HCT116 (cell line): Measurements from ENCODE around the gene CELSR3. TPM values are rescaled to one million over a fixed set of nuclear protein-coding genes. Genes with fewer than 3 reads are reported as not detected.

Source experiments
- ATAC-seq: fragments of 200-7000 bp; cut with Tn5 transposase; 2 replicates; pipeline ENCODE4 v1.9.1; 2020; ENCODE audit warnings: mild to moderate bottlenecking, moderate library complexity
- BruUV-seq: library from RNA; stranded (reverse); fragments of 400-500 nt; replicated peaks from 2 replicates; lab custom pipeline; 2021; lab: Mats Ljungman, UMichigan
- CTCF ChIA-PET: fragments of 300-600 bp; sonication (Branson Sonifier 250); formaldehyde crosslinking; loops from one replicate; lab custom pipeline; 2021; ENCODE audit warnings: antibody characterized with exemption; lab: Charles Lee
- POLR2A ChIA-PET: fragments of 300-600, 350-600 bp; sonication (Branson Sonifier 250); formaldehyde crosslinking; loops from one replicate; lab custom pipeline; 2021; ENCODE audit warnings: antibody characterized with exemption; lab: Charles Lee
- RAD21 ChIA-PET, 2 experiments: fragments of 300-600 bp; sonication (Branson Sonifier 250); formaldehyde crosslinking; loops; one replicate each; lab custom pipeline; 2023; ENCODE audit warnings: low total read pairs in 2 of 2; ENCODE audit not compliant: uncharacterized antibody in 2 of 2, unreplicated experiment in 2 of 2, low non-redundant PET in 1 of 2; lab: Charles Lee
- DNase-seq: peaks from one replicate; pipeline ENCODE4 v3.0.0-alpha.2; 2010; ENCODE audit warnings: low read depth, low spot score
- H2AFZ ChIP-seq: fragments of 200-600 bp; shearing (Covaris generic), sonication (generic); 2 replicates; pipeline ENCODE4 v1.6.1; 2017; ENCODE audit warnings: low read depth, mixed run types, mixed read lengths, antibody characterized with exemption, low read length; ENCODE audit not compliant: poor library complexity, severe bottlenecking
- H3K27ac ChIP-seq: 2 replicates; pipeline ENCODE4 v1.5.1; 2012; ENCODE audit warnings: low read depth, low read length
- H3K27me3 ChIP-seq: fragments of 200-600 bp; sonication (generic); 2 replicates; pipeline ENCODE4 v1.6.1; 2016; ENCODE audit warnings: mixed run types, low read length, mixed read lengths; ENCODE audit not compliant: insufficient read depth
- H3K36me3 ChIP-seq, 2 experiments: fragments of 200-500 bp in 1 of 2; fragments of 200-600 bp in 1 of 2; sonication (Bioruptor generic) in 1 of 2; sonication (generic) in 1 of 2; 2 replicates each; pipeline versions ENCODE4 v1.5.1 to v1.6.1; 2014 to 2016; ENCODE audit warnings: low read length in 2 of 2, inconsistent platforms in 1 of 2, mixed read lengths in 1 of 2, mixed run types in 1 of 2; ENCODE audit not compliant: insufficient read depth in 2 of 2, control insufficient read depth in 1 of 2
- H3K4me1 ChIP-seq, 2 experiments: fragments of 200-600 bp in 1 of 2; sonication (generic) in 1 of 2; 2 replicates each; pipeline versions ENCODE4 v1.5.1 to v1.6.1; 2012 to 2017; ENCODE audit warnings: low read length in 2 of 2, inconsistent platforms in 1 of 2, mild to moderate bottlenecking in 1 of 2, mixed read lengths in 1 of 2, mixed run types in 1 of 2, moderate library complexity in 1 of 2; ENCODE audit not compliant: insufficient read depth in 2 of 2, control insufficient read depth in 1 of 2
- H3K4me2 ChIP-seq: fragments of 200-600 bp; sonication (generic); 2 replicates; pipeline ENCODE4 v1.6.1; 2017; ENCODE audit warnings: mixed run types, low read length, mixed read lengths
- H3K4me3 ChIP-seq, 2 experiments: fragments of 200-600 bp in 1 of 2; sonication (generic) in 1 of 2; replicated peaks in 1 of 2; 2 replicates each; pipeline ENCODE4 v1.5.1; 2011 to 2016; ENCODE audit warnings: low read length in 2 of 2, control low read depth in 1 of 2, low read depth in 1 of 2, mild to moderate bottlenecking in 1 of 2, mixed read lengths in 1 of 2, mixed run types in 1 of 2
- H3K79me2 ChIP-seq: fragments of 200-600 bp; sonication (generic); 2 replicates; pipeline ENCODE4 v1.6.1; 2017; ENCODE audit warnings: mild to moderate bottlenecking, mixed run types, low read length, moderate library complexity, mixed read lengths; ENCODE audit not compliant: insufficient read depth
- H3K9ac ChIP-seq: fragments of 200-600 bp; sonication (generic); 2 replicates; pipeline ENCODE4 v1.6.1; 2016; ENCODE audit warnings: low read length, mixed read lengths
- H3K9me2 ChIP-seq: fragments of 200-600 bp; sonication (generic), shearing (Covaris generic); 2 replicates; pipeline ENCODE4 v1.6.1; 2017; ENCODE audit warnings: mixed run types, mild to moderate bottlenecking, moderate library complexity; ENCODE audit not compliant: insufficient read depth
- H3K9me3 ChIP-seq, 2 experiments: fragments of 200-500 bp in 1 of 2; fragments of 200-600 bp in 1 of 2; sonication (Bioruptor generic) in 1 of 2; sonication (generic) in 1 of 2; 2 replicates each; pipeline ENCODE4 v1.6.1; 2014 to 2017; ENCODE audit warnings: low read length in 2 of 2, mixed read lengths in 2 of 2, inconsistent platforms in 1 of 2, low read depth in 1 of 2, mild to moderate bottlenecking in 1 of 2, mixed run types in 1 of 2, moderate library complexity in 1 of 2; ENCODE audit not compliant: control insufficient read depth in 1 of 2, insufficient read depth in 1 of 2
- H4K20me1 ChIP-seq: fragments of 200-600 bp; sonication (generic), shearing (Covaris generic); 2 replicates; pipeline ENCODE4 v1.6.1; 2017; ENCODE audit warnings: mixed run types, mild to moderate bottlenecking, moderate library complexity; ENCODE audit not compliant: insufficient read depth
- ATF3 ChIP-seq: IDR thresholded peaks from 2 replicates; pipeline ENCODE4 v1.6.1; 2012
- CBX3 ChIP-seq: IDR thresholded peaks from 2 replicates; pipeline ENCODE4 v1.6.1; 2012; ENCODE audit warnings: low read depth
- CTCF ChIP-seq, 3 experiments: fragments of 200-600 bp in 1 of 3; sonication (generic) in 1 of 3; IDR thresholded peaks in 2 of 3; conservative IDR thresholded peaks in 1 of 3; 2 replicates each; pipeline ENCODE4 v1.5.1; 2012 to 2017; ENCODE audit warnings: low read depth in 2 of 3, low read length in 2 of 3, antibody characterized with exemption in 1 of 3, borderline replicate concordance in 1 of 3, control low read depth in 1 of 3, mild to moderate bottlenecking in 1 of 3, mixed read lengths in 1 of 3, mixed run types in 1 of 3, moderate library complexity in 1 of 3; ENCODE audit not compliant: insufficient read depth in 1 of 3
- ELF1 ChIP-seq: IDR thresholded peaks from 2 replicates; pipeline ENCODE4 v1.6.1; 2012; ENCODE audit warnings: low read depth, borderline replicate concordance
- JUND ChIP-seq: IDR thresholded peaks from 2 replicates; pipeline ENCODE4 v1.6.1; 2012
- MAX ChIP-seq: IDR thresholded peaks from 2 replicates; pipeline ENCODE4 v1.6.1; 2012
- POLR2AphosphoS5 ChIP-seq: IDR thresholded peaks from 2 replicates; pipeline ENCODE4 v1.6.1; 2011; ENCODE audit warnings: mild to moderate bottlenecking, low read depth, low read length, moderate library complexity
- RAD21 ChIP-seq: IDR thresholded peaks from 2 replicates; pipeline ENCODE4 v1.6.1; 2012; ENCODE audit warnings: low read depth, mild to moderate bottlenecking
- ZFX ChIP-seq: fragments of 450-650 bp; IDR thresholded peaks from 2 replicates; pipeline ENCODE4 v1.6.1; 2017
- intact Hi-C: fragments of 100-400 bp; cut with micrococcal nuclease; formaldehyde crosslinking; loops from 2 replicates; pipeline ENCODE4 v1.10.0; 2022
- total RNA-seq: library from RNA; stranded (reverse); gene quantifications from one replicate; pipeline ENCODE4 v1.2.1, GENCODE V29; 2021; ENCODE audit not compliant: unreplicated experiment

The CELSR3 gene
- total RNA-seq, 1 experiment from 2014 or later, result 7.8 TPM

GRCh38 chr3:48711727-48712126, 49.0 kb upstream of the CELSR3 start:
- Histone ChIP-seq H3K4me2 (no peak overlapping the region), H3K9ac (no peak overlapping the region), H3K79me2 (peaks cover 99% of the 10 kb centered on the region), H3K36me3 (peaks cover 29 to 30% of the 10 kb centered on the region in 2 experiments), H4K20me1 (peaks cover 13% of the 10 kb centered on the region; the same call in 1 of the 2 replicates), H3K4me3 (no peak overlapping the region), H3K9me3 (no peaks in the 10 kb centered on the region), H3K27ac (no peak overlapping the region), H2AFZ (no peak overlapping the region), H3K4me1 (peaks cover 7 to 15% of the 10 kb centered on the region in 2 experiments; a peak in 3 of 4 replicates), H3K9me2 (no peaks in the 10 kb centered on the region), H3K27me3 (no peaks in the 10 kb centered on the region)
- no peak for ATAC-seq
- TF ChIP-seq MAX (no peak), RAD21 (no peak), CBX3 (no peak), CTCF (IDR thresholded peaks at IDR 0.05 in 2 of 3, conservative IDR thresholded peaks at IDR 0.05 in 1 of 3; ENCODE audit: borderline replicate concordance in 1 of 3, insufficient read depth in 1 of 3, low read depth in 2 of 3, low read length in 2 of 3) (no peak), JUND (no peak), ELF1 (no peak), POLR2AphosphoS5 (no peak), ATF3 (no peak), ZFX (no peak)
- no peak for DNase-seq
- RAD21 ChIA-PET, result no interaction called here
- intact Hi-C loops, result no loop called here
- CTCF ChIA-PET, result no interaction called here
- no TSS peak for BruUV-seq
- POLR2A ChIA-PET, result no interaction called here
